Measurements from ENCODE around the gene CORIN. TPM values are rescaled to one million over a fixed set of nuclear protein-coding genes. Genes with fewer than 3 reads are reported as not detected.

The CORIN gene
- total and polyA plus RNA-seq, 2 of the 13 experiments (the other 11 are each of a cell fraction or from before 2014, with no cell fraction given): 0.84 to 1.2 TPM

- TF ChIP-seq, protein P1, sequence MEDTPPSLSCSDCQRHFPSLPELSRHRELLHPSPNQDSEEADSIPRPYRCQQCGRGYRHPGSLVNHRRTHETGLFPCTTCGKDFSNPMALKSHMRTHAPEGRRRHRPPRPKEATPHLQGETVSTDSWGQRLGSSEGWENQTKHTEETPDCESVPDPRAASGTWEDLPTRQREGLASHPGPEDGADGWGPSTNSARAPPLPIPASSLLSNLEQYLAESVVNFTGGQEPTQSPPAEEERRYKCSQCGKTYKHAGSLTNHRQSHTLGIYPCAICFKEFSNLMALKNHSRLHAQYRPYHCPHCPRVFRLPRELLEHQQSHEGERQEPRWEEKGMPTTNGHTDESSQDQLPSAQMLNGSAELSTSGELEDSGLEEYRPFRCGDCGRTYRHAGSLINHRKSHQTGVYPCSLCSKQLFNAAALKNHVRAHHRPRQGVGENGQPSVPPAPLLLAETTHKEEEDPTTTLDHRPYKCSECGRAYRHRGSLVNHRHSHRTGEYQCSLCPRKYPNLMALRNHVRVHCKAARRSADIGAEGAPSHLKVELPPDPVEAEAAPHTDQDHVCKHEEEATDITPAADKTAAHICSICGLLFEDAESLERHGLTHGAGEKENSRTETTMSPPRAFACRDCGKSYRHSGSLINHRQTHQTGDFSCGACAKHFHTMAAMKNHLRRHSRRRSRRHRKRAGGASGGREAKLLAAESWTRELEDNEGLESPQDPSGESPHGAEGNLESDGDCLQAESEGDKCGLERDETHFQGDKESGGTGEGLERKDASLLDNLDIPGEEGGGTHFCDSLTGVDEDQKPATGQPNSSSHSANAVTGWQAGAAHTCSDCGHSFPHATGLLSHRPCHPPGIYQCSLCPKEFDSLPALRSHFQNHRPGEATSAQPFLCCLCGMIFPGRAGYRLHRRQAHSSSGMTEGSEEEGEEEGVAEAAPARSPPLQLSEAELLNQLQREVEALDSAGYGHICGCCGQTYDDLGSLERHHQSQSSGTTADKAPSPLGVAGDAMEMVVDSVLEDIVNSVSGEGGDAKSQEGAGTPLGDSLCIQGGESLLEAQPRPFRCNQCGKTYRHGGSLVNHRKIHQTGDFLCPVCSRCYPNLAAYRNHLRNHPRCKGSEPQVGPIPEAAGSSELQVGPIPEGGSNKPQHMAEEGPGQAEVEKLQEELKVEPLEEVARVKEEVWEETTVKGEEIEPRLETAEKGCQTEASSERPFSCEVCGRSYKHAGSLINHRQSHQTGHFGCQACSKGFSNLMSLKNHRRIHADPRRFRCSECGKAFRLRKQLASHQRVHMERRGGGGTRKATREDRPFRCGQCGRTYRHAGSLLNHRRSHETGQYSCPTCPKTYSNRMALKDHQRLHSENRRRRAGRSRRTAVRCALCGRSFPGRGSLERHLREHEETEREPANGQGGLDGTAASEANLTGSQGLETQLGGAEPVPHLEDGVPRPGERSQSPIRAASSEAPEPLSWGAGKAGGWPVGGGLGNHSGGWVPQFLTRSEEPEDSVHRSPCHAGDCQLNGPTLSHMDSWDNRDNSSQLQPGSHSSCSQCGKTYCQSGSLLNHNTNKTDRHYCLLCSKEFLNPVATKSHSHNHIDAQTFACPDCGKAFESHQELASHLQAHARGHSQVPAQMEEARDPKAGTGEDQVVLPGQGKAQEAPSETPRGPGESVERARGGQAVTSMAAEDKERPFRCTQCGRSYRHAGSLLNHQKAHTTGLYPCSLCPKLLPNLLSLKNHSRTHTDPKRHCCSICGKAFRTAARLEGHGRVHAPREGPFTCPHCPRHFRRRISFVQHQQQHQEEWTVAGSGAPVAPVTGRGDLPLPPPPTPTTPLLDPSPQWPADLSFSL (CRISPR knock-in tag; IDR thresholded peaks at IDR 0.05): no peak
- TF ChIP-seq ZNF343 (CRISPR knock-in tag; IDR thresholded peaks at IDR 0.05): no peak
- TF ChIP-seq RFXANK (CRISPR knock-in tag; IDR thresholded peaks at IDR 0.05): no peak
- TF ChIP-seq ZNF367 (CRISPR knock-in tag; IDR thresholded peaks at IDR 0.05; ENCODE audit: borderline replicate concordance): no peak
- no peak for TF ChIP-seq ZFAT (CRISPR knock-in tag; conservative IDR thresholded peaks at IDR 0.05)
- no peak for TF ChIP-seq GPBP1L1 (CRISPR knock-in tag; IDR thresholded peaks at IDR 0.05)
- TF ChIP-seq ZNF580 (CRISPR knock-in tag; IDR thresholded peaks at IDR 0.05; ENCODE audit: borderline replicate concordance, low read depth): 0 out of 2 replicates have a peak, but pooled peaks have one; percentile 45
- TF ChIP-seq RXRB (CRISPR knock-in tag; IDR thresholded peaks at IDR 0.05; ENCODE audit: borderline replicate concordance): peak; percentile 30; the same call in 1 of the 2 replicates
- TF ChIP-seq KLF6 (CRISPR knock-in tag; IDR thresholded peaks at IDR 0.05): no peak
- TF ChIP-seq ZNF552 (CRISPR knock-in tag; IDR thresholded peaks at IDR 0.05; ENCODE audit: borderline replicate concordance): no peak
- no peak for TF ChIP-seq RFXAP (CRISPR knock-in tag; IDR thresholded peaks at IDR 0.05; ENCODE audit: borderline replicate concordance)
- TF ChIP-seq MEIS2 (CRISPR knock-in tag; IDR thresholded peaks at IDR 0.05): 0 out of 2 replicates have a peak, but pooled peaks have one; percentile 43
- peak; percentile 40; the same call in 1 of the 2 replicates for TF ChIP-seq MED1 (CRISPR knock-in tag; IDR thresholded peaks at IDR 0.05)
- peak; percentile 21; the same call in 1 of the 2 replicates for TF ChIP-seq PATZ1 (CRISPR knock-in tag; IDR thresholded peaks at IDR 0.05)
- TF ChIP-seq KLF16 (CRISPR knock-in tag; IDR thresholded peaks at IDR 0.05): 0 out of 4 replicates have a peak, but pooled peaks of 1 of the 2 experiments have one; percentile 17
- TF ChIP-seq, protein P2, sequence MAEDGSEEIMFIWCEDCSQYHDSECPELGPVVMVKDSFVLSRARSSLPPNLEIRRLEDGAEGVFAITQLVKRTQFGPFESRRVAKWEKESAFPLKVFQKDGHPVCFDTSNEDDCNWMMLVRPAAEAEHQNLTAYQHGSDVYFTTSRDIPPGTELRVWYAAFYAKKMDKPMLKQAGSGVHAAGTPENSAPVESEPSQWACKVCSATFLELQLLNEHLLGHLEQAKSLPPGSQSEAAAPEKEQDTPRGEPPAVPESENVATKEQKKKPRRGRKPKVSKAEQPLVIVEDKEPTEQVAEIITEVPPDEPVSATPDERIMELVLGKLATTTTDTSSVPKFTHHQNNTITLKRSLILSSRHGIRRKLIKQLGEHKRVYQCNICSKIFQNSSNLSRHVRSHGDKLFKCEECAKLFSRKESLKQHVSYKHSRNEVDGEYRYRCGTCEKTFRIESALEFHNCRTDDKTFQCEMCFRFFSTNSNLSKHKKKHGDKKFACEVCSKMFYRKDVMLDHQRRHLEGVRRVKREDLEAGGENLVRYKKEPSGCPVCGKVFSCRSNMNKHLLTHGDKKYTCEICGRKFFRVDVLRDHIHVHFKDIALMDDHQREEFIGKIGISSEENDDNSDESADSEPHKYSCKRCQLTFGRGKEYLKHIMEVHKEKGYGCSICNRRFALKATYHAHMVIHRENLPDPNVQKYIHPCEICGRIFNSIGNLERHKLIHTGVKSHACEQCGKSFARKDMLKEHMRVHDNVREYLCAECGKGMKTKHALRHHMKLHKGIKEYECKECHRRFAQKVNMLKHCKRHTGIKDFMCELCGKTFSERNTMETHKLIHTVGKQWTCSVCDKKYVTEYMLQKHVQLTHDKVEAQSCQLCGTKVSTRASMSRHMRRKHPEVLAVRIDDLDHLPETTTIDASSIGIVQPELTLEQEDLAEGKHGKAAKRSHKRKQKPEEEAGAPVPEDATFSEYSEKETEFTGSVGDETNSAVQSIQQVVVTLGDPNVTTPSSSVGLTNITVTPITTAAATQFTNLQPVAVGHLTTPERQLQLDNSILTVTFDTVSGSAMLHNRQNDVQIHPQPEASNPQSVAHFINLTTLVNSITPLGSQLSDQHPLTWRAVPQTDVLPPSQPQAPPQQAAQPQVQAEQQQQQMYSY (CRISPR knock-in tag; IDR thresholded peaks at IDR 0.05): peak; percentile 42; the same call in 1 of the 2 replicates
Measured at GRCh38 chr4:47836641-47837093, 1.2 kb downstream of the CORIN start (continued).

Data from HepG2 (cell line).